CD4-positive, alpha-beta T cell (primary cell): ENCODE measurements around the gene CENPF. TPM values are rescaled to one million over a fixed set of nuclear protein-coding genes. Genes with fewer than 3 reads are reported as not detected.

Experiments
- ATAC-seq: fragments of 200-7000 bp; cut with Tn5 transposase; one replicate; pipeline ENCODE4 v1.10.0; 2022; ENCODE audit warnings: mild to moderate bottlenecking; ENCODE audit not compliant: poor library complexity
- CTCF ChIA-PET: fragments of 350-600 bp; sonication (Branson Sonifier 250); formaldehyde crosslinking; loops from one replicate; lab custom pipeline; 2021; ENCODE audit warnings: antibody characterized with exemption, inconsistent platforms; lab: Charles Lee
- POLR2A ChIA-PET: fragments of 350-600 bp; sonication (Branson Sonifier 250); formaldehyde crosslinking; loops from one replicate; lab custom pipeline; 2021; ENCODE audit warnings: antibody characterized with exemption, inconsistent platforms; lab: Charles Lee
- DNase-seq, 14 experiments: peaks; one replicate each; pipeline ENCODE4 v3.0.0-alpha.2; 2013 to 2020; ENCODE audit warnings: mixed read lengths in 2 of 14
- H3K27ac ChIP-seq, 2 donors: one replicate each; pipeline versions ENCODE4 v1.5.1 to v1.7.0; 2013; ENCODE audit warnings: low read length in 2 of 2, low read depth in 1 of 2, mild to moderate bottlenecking in 1 of 2
- H3K27me3 ChIP-seq, 2 experiments: 1 replicate in 1 of 2; 2 replicates in 1 of 2; pipeline versions ENCODE4 v1.6.1 to v1.7.0; 2013; ENCODE audit warnings: low read length in 2 of 2, control low read depth in 1 of 2, mild to moderate bottlenecking in 1 of 2, moderate library complexity in 1 of 2; ENCODE audit not compliant: insufficient read depth in 2 of 2, control insufficient read depth in 1 of 2
- H3K36me3 ChIP-seq: one replicate; pipeline ENCODE4 v1.6.1; 2013; ENCODE audit warnings: low read length, control low read depth; ENCODE audit not compliant: insufficient read depth
- H3K4me1 ChIP-seq: one replicate; pipeline ENCODE4 v1.6.1; 2013; ENCODE audit warnings: low read length, control low read depth; ENCODE audit not compliant: insufficient read depth
- H3K4me3 ChIP-seq: one replicate; pipeline ENCODE4 v1.5.1; 2013; ENCODE audit warnings: mild to moderate bottlenecking, low read length, moderate library complexity
- H3K9me3 ChIP-seq, 2 experiments: 1 replicate in 1 of 2; 2 replicates in 1 of 2; pipeline versions ENCODE4 v1.6.1 to v1.7.0; 2013; ENCODE audit warnings: low read length in 2 of 2, mild to moderate bottlenecking in 2 of 2, control low read depth in 1 of 2, moderate library complexity in 1 of 2; ENCODE audit not compliant: control insufficient read depth in 1 of 2, insufficient read depth in 1 of 2
- H3K27ac Mint-ChIP-seq: one replicate; pipeline ENCODE4 v1.8.0; 2020; ENCODE audit warnings: mixed read lengths
- H3K27me3 Mint-ChIP-seq: one replicate; pipeline ENCODE4 v1.8.0; 2021; ENCODE audit warnings: mixed read lengths
- H3K36me3 Mint-ChIP-seq: one replicate; pipeline ENCODE4 v1.8.0; 2021; ENCODE audit warnings: low read depth, mixed read lengths
- H3K4me1 Mint-ChIP-seq: one replicate; pipeline ENCODE4 v1.8.0; 2021; ENCODE audit warnings: low read depth, mixed read lengths
- H3K4me3 Mint-ChIP-seq: one replicate; pipeline ENCODE4 v1.8.0; 2020; ENCODE audit warnings: mild to moderate bottlenecking, mixed read lengths
- H3K9me3 Mint-ChIP-seq: one replicate; pipeline ENCODE4 v1.8.0; 2020; ENCODE audit warnings: mixed read lengths
- CTCF ChIP-seq: fragments of 200-600 bp; IDR thresholded peaks from one replicate; pipeline ENCODE4 v1.8.0; 2022; ENCODE audit warnings: antibody characterized with exemption, mild to moderate bottlenecking
- intact Hi-C, 2 experiments: fragments of 100-400 bp; cut with DNase I in 1 of 2; cut with micrococcal nuclease in 1 of 2; formaldehyde crosslinking; loops; one replicate each; pipeline versions ENCODE4 v1.15.1 to v1.9.0; 2023 to 2025; cut with DNase I, micrococcal nuclease
- total RNA-seq, 174 experiments: library from RNA in 2 of 174; stranded (reverse) in 2 of 174; gene quantifications; one replicate each; pipeline ENCODE4 v1.2.3 and lab custom pipeline; 2021 to 2026

Gene CENPF
- total RNA-seq, 2 experiments from 2014 or later = 3.4 to 3.8 TPM

GRCh38 chr1:214658175-214658574 lies 55.2 kb downstream of the CENPF start:
- Histone ChIP-seq H3K27ac (no peak overlapping the region), H3K9me3 (no peaks in the 10 kb centered on the region), H3K4me3 (no peak overlapping the region), H3K36me3 (peaks cover 3% of the 10 kb centered on the region), H3K27me3 (no peaks in the 10 kb centered on the region), H3K4me1 (no peaks in the 10 kb centered on the region)
- no peak overlapping the region for H3K4me3 Mint-ChIP-seq
- no peak for ATAC-seq
- no peaks in the 10 kb centered on the region for H3K4me1 Mint-ChIP-seq
- TF ChIP-seq CTCF = no peak
- POLR2A ChIA-PET = no interaction called here
- intact Hi-C loops = no loop called here
- no peak for DNase-seq
- CTCF ChIA-PET = no interaction called here
- H3K27me3 Mint-ChIP-seq = no peaks in the 10 kb centered on the region
- peaks cover 51% of the 10 kb centered on the region for H3K36me3 Mint-ChIP-seq
- H3K27ac Mint-ChIP-seq = no peak overlapping the region
- H3K9me3 Mint-ChIP-seq = no peaks in the 10 kb centered on the region

DNA sequence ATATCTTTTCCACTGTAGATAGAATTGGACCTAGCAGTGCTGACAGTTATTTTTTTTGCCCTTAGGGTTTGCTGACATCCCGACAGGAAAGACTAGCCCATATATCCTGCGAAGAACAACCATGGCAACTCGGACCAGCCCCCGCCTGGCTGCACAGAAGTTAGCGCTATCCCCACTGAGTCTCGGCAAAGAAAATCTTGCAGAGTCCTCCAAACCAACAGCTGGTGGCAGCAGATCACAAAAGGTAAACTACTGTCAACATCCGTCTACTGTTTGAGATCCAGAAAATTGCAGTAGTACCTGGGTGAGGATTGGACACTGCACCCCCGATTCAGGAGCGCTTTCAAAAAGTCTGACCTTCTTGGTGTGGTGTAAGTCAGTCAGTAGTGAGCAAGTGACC lies 55.8 kb downstream of the CENPF start:
- intact Hi-C loops = no loop called here

DNA sequence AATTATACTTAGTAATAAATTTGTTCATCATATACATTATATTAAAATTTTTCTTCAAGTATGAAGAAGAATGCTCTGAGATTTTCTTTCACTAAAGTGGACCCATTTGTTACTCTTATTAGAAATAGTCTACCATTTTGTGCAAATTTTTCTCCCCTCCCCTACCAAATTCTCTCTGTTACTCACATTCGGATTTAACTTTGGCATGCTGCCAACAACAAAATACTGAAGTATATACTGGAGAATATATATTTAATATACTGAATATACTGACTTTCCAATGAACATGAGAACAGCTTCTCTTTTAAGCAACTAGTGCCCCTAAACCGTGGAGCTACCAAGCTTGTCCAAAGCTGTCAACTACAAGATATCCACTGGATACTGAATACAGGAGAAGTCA lies 57.2 kb downstream of the CENPF start:
- TF ChIP-seq CTCF = no peak
- DNase-seq = no peak
- ChIA-PET POLR2A (interaction anchor here (2.5 kb wide), 1 partner anchor 19 kb away, joined by 12 read pairs; no protein-coding TSS in a partner anchor), CTCF (no interaction called here)
- intact Hi-C loops = no loop called here
- Histone ChIP-seq H3K4me3 (no peak overlapping the region), H3K27me3 (no peaks in the 10 kb centered on the region), H3K36me3 (peaks cover 3% of the 10 kb centered on the region), H3K27ac (no peak overlapping the region), H3K4me1 (no peaks in the 10 kb centered on the region), H3K9me3 (no peaks in the 10 kb centered on the region)
- Mint-ChIP-seq H3K27ac (no peak overlapping the region), H3K36me3 (peaks cover 64% of the 10 kb centered on the region), H3K4me1 (no peaks in the 10 kb centered on the region), H3K27me3 (no peaks in the 10 kb centered on the region), H3K4me3 (no peak overlapping the region), H3K9me3 (no peaks in the 10 kb centered on the region)
- ATAC-seq = no peak

More for the DNA sequence above, 55.8 kb downstream of the CENPF start:
- no peak for DNase-seq
- Histone ChIP-seq H3K9me3 (no peaks in the 10 kb centered on the region), H3K4me3 (no peak overlapping the region), H3K4me1 (no peaks in the 10 kb centered on the region), H3K27ac (no peak overlapping the region), H3K27me3 (no peaks in the 10 kb centered on the region), H3K36me3 (peaks cover 3% of the 10 kb centered on the region)
- no peaks in the 10 kb centered on the region for H3K9me3 Mint-ChIP-seq
- no peak overlapping the region for H3K4me3 Mint-ChIP-seq
- ChIA-PET CTCF (no interaction called here), POLR2A (no interaction called here)
- peaks cover 57% of the 10 kb centered on the region for H3K36me3 Mint-ChIP-seq
- no peaks in the 10 kb centered on the region for H3K4me1 Mint-ChIP-seq
- TF ChIP-seq CTCF = no peak
- no peak for ATAC-seq
- H3K27me3 Mint-ChIP-seq = no peaks in the 10 kb centered on the region
- H3K27ac Mint-ChIP-seq = no peak overlapping the region
